DOHH2 (cell line): Measurements from ENCODE around the gene ZSWIM8.

Experiments
- H3F3A ChIP-seq: fragments of 200-600 bp; sonication (generic), shearing (Covaris generic); 2 replicates; pipeline ENCODE4 v1.6.0; 2016; ENCODE audit warnings: antibody characterized with exemption, mild to moderate bottlenecking; ENCODE audit not compliant: control insufficient read depth, insufficient read depth
- H3K27ac ChIP-seq: fragments of 200-600 bp; sonication (generic); 2 replicates; pipeline ENCODE4 v1.5.1; 2014; ENCODE audit warnings: low read depth, mild to moderate bottlenecking, low read length, moderate library complexity
- H3K27me3 ChIP-seq: fragments of 200-600 bp; sonication (generic); 2 replicates; pipeline ENCODE4 v1.6.1; 2014; ENCODE audit warnings: mild to moderate bottlenecking, low read length, mixed read lengths; ENCODE audit not compliant: control insufficient read depth
- H3K36me3 ChIP-seq: fragments of 200-600 bp; sonication (generic); 2 replicates; pipeline ENCODE4 v1.6.1; 2014; ENCODE audit warnings: mild to moderate bottlenecking, low read length, moderate library complexity, mixed read lengths; ENCODE audit not compliant: control insufficient read depth
- H3K4me1 ChIP-seq: fragments of 200-600 bp; sonication (generic); 2 replicates; pipeline ENCODE4 v1.6.1; 2014; ENCODE audit warnings: mild to moderate bottlenecking, low read length, mixed read lengths; ENCODE audit not compliant: control insufficient read depth
- H3K4me2 ChIP-seq: fragments of 200-600 bp; sonication (generic); 2 replicates; pipeline ENCODE4 v1.6.0; 2014; ENCODE audit warnings: mild to moderate bottlenecking, low read length, moderate library complexity
- H3K4me3 ChIP-seq: fragments of 200-600 bp; sonication (generic); 2 replicates; pipeline ENCODE4 v1.5.1; 2014; ENCODE audit warnings: mild to moderate bottlenecking, low read length, mixed read lengths
- H3K79me2 ChIP-seq: fragments of 200-600 bp; sonication (generic); 2 replicates; pipeline ENCODE4 v1.6.1; 2014; ENCODE audit warnings: mild to moderate bottlenecking, low read length, mixed read lengths; ENCODE audit not compliant: control insufficient read depth
- H3K9me2 ChIP-seq: fragments of 200-600 bp; sonication (generic); replicated peaks from 2 replicates; pipeline ENCODE4 v1.6.1; 2014; ENCODE audit warnings: mild to moderate bottlenecking, low read length, mixed read lengths; ENCODE audit not compliant: control insufficient read depth
- H3K9me3 ChIP-seq: fragments of 200-600 bp; sonication (generic); 2 replicates; pipeline ENCODE4 v1.6.1; 2014; ENCODE audit warnings: antibody characterized with exemption, low read length, mixed read lengths; ENCODE audit not compliant: control insufficient read depth, insufficient read depth
- H4K20me1 ChIP-seq: fragments of 200-600 bp; sonication (generic); 2 replicates; pipeline ENCODE4 v1.6.0; 2014; ENCODE audit warnings: low read depth, mild to moderate bottlenecking, antibody characterized with exemption, low read length, moderate library complexity; ENCODE audit not compliant: control insufficient read depth, insufficient read depth
- CTCF ChIP-seq: fragments of 200-600 bp; sonication (generic); IDR thresholded peaks from one replicate; pipeline ENCODE4 v1.5.1; 2014; ENCODE audit warnings: antibody characterized with exemption, mild to moderate bottlenecking, low read depth, low read length; ENCODE audit not compliant: poor library complexity, severe bottlenecking
- EZH2phosphoT487 ChIP-seq: fragments of 200-600 bp; sonication (generic); IDR thresholded peaks from 2 replicates; pipeline ENCODE4 v1.6.1; 2017; ENCODE audit warnings: borderline replicate concordance, mild to moderate bottlenecking, antibody characterized with exemption, low read length, moderate library complexity, mixed read lengths

The ZSWIM8 gene

GRCh38 chr10:73798927-73799560 lies 13.6 kb downstream of the ZSWIM8 start:
- no peaks in the 10 kb centered on the region; the same call in 1 of the 2 replicates for H3F3A ChIP-seq
- H3K36me3 ChIP-seq = peaks cover 76% of the 10 kb centered on the region

GRCh38 chr10:73799899-73800559 lies 14.6 kb downstream of the ZSWIM8 start:
- Histone ChIP-seq H3K9me2 (no peaks in the 10 kb centered on the region), H3K4me3 (no peak overlapping the region), H3F3A (no peaks in the 10 kb centered on the region; the same call in 1 of the 2 replicates), H3K9me3 (no peaks in the 10 kb centered on the region), H3K79me2 (no peaks in the 10 kb centered on the region), H3K4me1 (peaks cover 6% of the 10 kb centered on the region), H3K4me2 (no peak overlapping the region), H3K27ac (no peak overlapping the region), H3K36me3 (peaks cover 71% of the 10 kb centered on the region), H3K27me3 (no peaks in the 10 kb centered on the region), H4K20me1 (no peaks in the 10 kb centered on the region)
- TF ChIP-seq EZH2phosphoT487 (no peak), CTCF (no peak)

More at GRCh38 chr10:73798927-73799560, 13.6 kb downstream of the ZSWIM8 start:
- Histone ChIP-seq H3K27ac (no peak overlapping the region), H3K9me3 (no peaks in the 10 kb centered on the region), H3K4me2 (no peak overlapping the region), H3K79me2 (no peaks in the 10 kb centered on the region), H3K4me1 (peaks cover 5% of the 10 kb centered on the region), H3K27me3 (no peaks in the 10 kb centered on the region), H3K9me2 (no peaks in the 10 kb centered on the region), H4K20me1 (no peaks in the 10 kb centered on the region), H3K4me3 (no peak overlapping the region)
- TF ChIP-seq EZH2phosphoT487 (no peak), CTCF (no peak)

GRCh38 chr10:73800560-73801252 lies 15.3 kb downstream of the ZSWIM8 start:
- no peaks in the 10 kb centered on the region for H4K20me1 ChIP-seq
- TF ChIP-seq EZH2phosphoT487 = no peak
- no peak for TF ChIP-seq CTCF
- H3K4me3 ChIP-seq = no peak overlapping the region
- H3K36me3 ChIP-seq = peaks cover 71% of the 10 kb centered on the region
- H3K4me1 ChIP-seq = peaks cover 6% of the 10 kb centered on the region
- H3K79me2 ChIP-seq = no peaks in the 10 kb centered on the region
- H3F3A ChIP-seq = no peaks in the 10 kb centered on the region; the same call in 1 of the 2 replicates
- no peaks in the 10 kb centered on the region for H3K27me3 ChIP-seq
- no peaks in the 10 kb centered on the region for H3K9me3 ChIP-seq
- H3K4me2 ChIP-seq = no peak overlapping the region
- no peaks in the 10 kb centered on the region for H3K9me2 ChIP-seq
- no peak overlapping the region for H3K27ac ChIP-seq
